H1 (cell line): ENCODE measurements around the gene TBC1D22B. TPM values are rescaled to one million over a fixed set of nuclear protein-coding genes. Genes with fewer than 3 reads are reported as not detected.

Experiments
- CBX8 ChIP-seq: fragments of 300-800, 300-1000 bp; sonication (generic); IDR thresholded peaks from 2 replicates; pipeline ENCODE4 v1.7.1; 2016; ENCODE audit warnings: low read depth, low read length, borderline replicate concordance
- EZH2 ChIP-seq: fragments of 200-600 bp; sonication (generic); IDR thresholded peaks from 2 replicates; pipeline ENCODE4 v1.7.1; 2012; ENCODE audit warnings: low read depth, mild to moderate bottlenecking, moderate library complexity, low read length, inconsistent platforms; ENCODE audit not compliant: severe bottlenecking
- TBP ChIP-seq: IDR thresholded peaks from 2 replicates; pipeline ENCODE4 v1.6.1; 2011; ENCODE audit warnings: low read depth, low read length, improper control_type of control experiment
- ZNF274 ChIP-seq: IDR thresholded peaks from 2 replicates; pipeline ENCODE4 v1.7.0; 2012; ENCODE audit warnings: low read length, borderline replicate concordance; ENCODE audit errors: extremely low read depth
- polyA plus RNA-seq, 7 experiments: library from polyadenylated mRNA; depleted of rRNA in 3 of 7; stranded (reverse) in 5 of 7; unstranded in 2 of 7; fragments of >200 nt in 5 of 7; fragments of 200-250 nt in 2 of 7; gene quantifications; 1 replicate in 5 of 7; 2 replicates in 1 of 7; 4 replicates in 1 of 7; pipeline versions ENCODE4 v1.2.1 to v1.2.3, GENCODE V29; 2011 to 2013; ENCODE audit warnings: missing spikeins in 2 of 7, mixed read lengths in 2 of 7
- total RNA-seq: library from RNA; stranded (reverse); fragmentation: NEBNext Ultra II Directional; extraction: Animal tissue kit (Norgen Biotek cat#: 25700); gene quantifications from 2 replicates; pipeline ENCODE4 v1.2.1, GENCODE V29; 2021

TBC1D22B gene
- total and polyA plus RNA-seq, 2 of the 8 experiments (the other 6 are each of a cell fraction or from before 2014, with no cell fraction given) = 10.1 to 17.4 TPM

DNA sequence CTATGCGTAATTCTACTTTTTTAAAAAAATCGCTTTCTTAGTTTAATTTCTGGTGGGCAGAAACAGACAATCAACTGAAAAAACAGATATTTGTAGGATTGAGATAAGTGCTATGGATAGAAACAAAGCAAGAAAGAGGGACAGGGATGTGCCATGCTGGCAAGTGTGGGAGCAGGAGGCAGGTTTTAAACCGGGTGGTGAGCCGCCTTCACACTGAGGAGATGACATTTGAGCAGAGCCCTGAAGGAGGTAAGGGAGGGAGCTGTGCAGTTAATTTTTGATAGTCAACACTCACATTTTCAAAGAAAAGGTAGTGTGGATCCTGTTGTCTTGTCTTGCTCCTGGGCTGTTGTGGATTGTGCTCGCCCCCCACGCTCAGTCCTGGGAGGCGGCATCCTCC is 47.2 kb downstream of the TBC1D22B start (continued):
- TF ChIP-seq CBX8 (no peak), TBP (no peak), EZH2 (no peak), ZNF274 (no peak)
